NCI-H1436 treated with DMSO at 0.1 percent for 48 hours (cell line): ENCODE measurements around the gene APLP2.
"Not testable (repeated sequence)": the region's sequence is repeated elsewhere in the genome, so short reads cannot be mapped to it uniquely, and the experiment has no call there.

Experiments
- DNase-seq: peaks from one replicate; lab custom pipeline; 2025; lab: John Stamatoyannopoulos, UW

Gene APLP2

GRCh38 chr11:130170345-130170744 is 100.7 kb downstream of the APLP2 start:
- DNase-seq: no peak

DNA sequence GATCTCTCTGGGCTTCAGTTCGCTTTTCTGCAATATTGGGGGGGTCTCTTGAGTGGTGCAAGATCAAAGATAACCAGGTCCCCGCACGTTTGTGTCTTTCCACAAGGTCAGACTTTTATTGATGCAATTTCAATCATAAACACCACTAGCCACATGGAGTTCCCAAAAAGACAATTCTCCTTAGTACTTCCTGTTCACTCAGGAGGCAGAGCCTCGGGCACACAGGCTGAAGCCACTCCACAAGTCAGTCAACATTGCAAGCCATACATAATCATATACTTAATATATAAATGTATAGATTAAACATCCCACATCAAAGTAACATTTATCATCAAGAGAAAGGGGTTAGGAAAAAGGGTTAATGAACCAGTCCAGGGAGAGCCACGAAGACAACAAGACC is 101.8 kb downstream of the APLP2 start:
- no peak for DNase-seq

DNA sequence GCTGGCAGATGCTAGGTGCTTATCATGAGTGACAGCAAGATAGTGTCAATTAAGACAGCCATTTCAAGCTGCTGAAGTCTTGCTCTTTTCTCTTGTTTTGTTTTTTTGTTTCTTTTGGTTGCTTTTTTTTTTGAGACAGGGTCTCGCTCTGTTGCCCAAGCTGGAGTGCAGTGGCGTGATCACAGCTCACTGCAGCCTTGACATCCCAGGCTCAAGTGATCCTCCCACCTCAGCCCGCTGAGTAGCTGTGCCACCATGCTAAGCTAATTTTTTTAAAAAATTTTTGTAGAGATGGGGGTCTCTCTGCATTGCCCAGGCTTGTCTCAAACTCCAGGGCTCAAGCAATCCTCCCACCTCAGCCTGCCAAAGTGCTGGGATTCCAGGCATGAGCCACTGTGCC is 102.3 kb downstream of the APLP2 start:
- not testable (repeated sequence) for DNase-seq

- no peak for DNase-seq
Observed at GRCh38 chr11:130174642-130175041, 104.9 kb downstream of the APLP2 start.

- DNase-seq: no peak
Observed at GRCh38 chr11:130175898-130176297, 106.2 kb downstream of the APLP2 start.

DNA sequence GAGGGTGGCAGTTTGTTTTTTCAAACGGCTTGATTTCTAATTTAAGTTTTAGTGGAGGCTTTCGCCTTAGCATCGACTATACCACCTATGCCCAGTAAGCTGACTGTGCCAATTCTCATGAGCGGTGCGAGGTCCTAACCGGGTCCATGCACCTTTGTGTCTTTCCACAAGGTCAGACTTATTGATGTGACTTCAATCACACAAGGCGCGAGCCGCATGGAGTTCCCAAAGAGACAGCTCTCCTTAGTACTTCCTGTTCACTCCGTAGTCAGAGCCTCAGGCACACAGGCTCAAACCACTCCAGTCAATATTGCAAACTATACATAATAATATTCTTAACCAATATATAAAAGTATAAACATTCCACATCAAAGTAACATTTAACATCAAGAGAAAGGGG is 108.1 kb downstream of the APLP2 start:
- DNase-seq: no peak

GRCh38 chr11:130178441-130179339 is 109.0 kb downstream of the APLP2 start:
- no peak for DNase-seq

DNA sequence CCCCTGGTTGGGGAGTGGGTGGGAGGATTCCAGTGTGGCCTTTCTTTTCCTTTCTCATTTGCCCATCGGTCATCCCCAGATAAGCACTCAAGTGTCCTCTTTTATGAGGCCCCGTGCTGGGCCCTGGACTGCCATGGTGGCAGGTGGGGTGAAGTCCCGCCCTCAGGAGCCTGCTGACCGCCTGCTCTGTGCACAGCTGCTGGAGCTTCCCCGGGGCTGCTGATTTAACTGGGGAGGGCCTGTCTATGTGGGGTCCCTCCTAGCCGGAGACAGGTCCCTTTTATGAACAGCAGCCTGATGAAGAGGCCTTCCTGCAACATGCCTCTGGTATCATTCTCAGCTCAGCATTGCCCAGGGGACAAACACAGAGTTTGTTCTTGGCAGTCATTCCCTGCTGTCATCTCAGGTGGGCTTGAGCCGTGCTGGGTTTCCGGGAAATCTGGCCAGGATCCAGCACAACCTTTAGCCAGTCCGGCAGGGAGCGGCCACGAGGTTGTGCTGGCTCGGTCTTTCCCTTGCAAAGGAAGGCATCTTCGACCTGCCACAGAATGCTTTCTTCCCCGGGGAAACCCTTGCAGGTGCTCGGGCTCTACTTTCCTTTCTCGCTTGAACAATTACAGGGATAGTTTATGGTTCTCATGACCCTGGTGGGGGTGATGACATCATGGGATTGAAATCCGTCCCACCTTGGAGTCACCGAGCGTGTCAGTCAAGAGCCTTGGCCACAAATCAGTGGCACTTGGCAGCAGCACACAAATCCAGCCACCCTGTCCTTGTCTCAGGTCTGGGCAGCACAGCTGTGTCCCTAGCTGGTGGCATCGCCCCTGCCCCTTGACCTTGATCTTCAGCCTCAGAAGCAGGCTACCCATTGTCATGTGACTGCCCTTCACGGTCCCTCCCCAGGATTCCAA is 110.0 kb downstream of the APLP2 start:
- DNase-seq: no peak

DNA sequence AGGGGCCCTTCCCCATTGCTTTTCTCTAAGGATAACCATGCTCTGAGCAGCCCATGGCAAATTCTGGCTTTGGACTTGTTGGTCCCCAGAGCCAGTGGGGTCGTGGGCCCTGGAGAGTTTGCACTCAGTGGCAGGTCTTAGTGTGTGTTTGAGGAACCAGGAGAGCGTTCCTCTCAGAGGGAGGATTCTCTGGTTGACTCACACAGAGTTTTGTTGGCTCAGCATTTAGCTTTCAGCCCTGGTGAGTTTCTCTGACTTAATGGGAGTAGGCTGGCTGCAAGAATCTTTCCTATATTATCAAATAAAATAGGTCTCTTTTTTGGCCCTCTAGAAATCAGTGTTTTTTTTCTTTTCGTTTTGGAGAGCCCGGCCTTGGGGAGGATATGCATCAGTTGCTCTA is 110.8 kb downstream of the APLP2 start:
- no peak for DNase-seq

DNA sequence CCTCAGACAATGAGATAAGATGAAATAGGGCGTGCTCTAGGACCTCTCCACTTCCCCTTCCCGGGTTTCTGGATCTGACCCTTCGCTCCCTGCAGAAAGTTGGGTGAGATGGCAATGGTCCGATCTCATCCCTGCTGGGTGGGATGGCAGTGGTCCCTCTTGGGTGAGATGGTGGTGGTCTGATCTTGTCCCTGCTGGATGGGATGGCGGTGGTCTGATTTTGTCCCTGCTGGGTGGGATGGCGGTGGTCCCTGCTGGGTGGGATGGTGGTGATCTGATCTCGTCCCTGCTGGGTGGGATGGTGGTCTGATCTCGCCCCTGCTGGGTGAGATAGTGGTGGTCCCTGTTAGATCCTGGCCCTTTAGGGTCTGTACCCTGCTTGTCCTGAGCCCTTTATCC is 111.2 kb downstream of the APLP2 start:
- no peak for DNase-seq

DNA sequence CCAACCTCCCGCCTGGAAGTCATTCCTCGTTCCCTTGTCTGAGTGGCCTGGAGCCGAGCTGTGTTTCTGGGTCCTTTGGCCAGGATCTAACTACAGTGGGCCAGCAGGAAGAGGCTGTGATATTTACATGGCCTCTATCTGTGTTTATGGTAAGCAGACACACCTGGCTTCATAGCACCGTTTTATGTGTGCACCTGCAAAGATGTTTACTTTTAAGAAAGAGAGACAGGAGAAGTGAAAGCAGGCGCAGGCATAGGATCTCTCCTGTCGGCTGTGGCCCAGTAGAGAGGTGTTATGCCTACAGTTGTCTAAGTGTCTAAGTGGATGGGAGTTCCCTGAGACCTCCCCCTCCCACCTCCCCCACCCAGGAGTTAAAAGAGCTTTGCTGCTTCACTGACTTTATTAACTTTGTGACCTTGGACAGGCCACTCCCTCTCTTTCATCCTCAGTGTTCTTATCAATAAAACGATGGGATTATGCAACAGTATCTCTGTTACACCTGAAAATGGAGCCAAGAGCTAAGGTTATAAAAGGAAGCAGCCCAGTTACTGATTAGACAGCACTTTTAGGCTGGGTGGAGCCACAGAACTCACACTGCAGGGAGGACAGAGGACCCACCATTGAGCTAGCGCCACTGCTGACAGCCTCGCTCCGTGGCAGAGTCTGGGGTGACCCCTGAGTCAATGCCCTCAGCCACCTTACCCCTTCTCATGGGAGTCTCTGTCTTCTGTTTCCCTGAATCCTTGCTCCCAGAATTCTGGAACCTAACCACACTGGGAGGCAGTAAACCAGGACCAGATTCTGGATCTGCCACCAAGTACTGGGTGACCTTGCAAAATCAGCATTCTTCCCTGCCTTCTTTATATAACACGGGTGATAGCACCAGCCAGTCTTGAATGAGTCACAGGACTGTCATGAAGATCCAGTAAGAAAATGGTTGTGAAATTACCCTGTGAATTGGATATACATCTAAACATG is 111.9 kb downstream of the APLP2 start:
- peak; percentile 33 for DNase-seq

GRCh38 chr11:130183878-130184610 is 114.3 kb downstream of the APLP2 start:
- no peak for DNase-seq

- no peak for DNase-seq
Observed at GRCh38 chr11:130187096-130187495, 117.4 kb downstream of the APLP2 start.

GRCh38 chr11:130188047-130188446 is 118.4 kb downstream of the APLP2 start:
- DNase-seq: no peak

DNA sequence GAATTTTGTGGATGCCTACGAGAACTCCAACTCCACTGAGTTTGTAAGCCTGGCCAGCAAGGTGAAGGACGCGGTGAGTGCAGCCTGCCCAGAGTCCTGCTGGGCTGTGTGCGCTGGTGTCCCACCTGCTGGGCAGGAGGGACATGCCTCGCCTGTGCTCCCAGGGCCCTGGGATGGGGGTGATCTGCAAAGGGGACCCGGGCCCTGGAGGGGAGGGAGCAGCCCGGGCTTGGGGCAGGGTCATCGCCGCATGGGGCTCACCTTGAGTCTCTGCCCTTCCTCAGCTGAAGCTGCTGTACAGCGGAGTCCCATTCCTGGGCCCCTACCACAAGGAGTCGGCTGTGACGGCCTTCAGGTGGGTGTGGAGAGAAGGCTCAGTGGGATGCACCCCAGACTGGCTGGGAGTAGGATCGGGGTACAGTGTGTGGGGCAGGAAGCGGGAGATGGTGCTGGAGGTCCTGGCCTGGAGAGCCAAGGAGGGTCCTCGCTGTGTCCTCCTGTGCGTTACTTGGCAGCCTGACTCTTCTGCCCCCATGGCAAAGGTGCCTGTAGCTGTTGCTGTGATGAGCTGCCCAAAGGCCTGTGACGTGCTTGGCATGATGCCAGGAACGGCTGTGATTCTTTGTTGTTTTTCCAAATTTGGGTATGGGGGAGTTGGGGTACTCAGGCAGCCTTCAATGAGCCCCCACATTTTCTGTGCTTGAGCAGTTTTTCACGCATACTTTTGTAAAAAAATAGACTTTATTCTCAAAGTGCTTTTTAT is 119.1 kb downstream of the APLP2 start:
- no peak for DNase-seq

DNA sequence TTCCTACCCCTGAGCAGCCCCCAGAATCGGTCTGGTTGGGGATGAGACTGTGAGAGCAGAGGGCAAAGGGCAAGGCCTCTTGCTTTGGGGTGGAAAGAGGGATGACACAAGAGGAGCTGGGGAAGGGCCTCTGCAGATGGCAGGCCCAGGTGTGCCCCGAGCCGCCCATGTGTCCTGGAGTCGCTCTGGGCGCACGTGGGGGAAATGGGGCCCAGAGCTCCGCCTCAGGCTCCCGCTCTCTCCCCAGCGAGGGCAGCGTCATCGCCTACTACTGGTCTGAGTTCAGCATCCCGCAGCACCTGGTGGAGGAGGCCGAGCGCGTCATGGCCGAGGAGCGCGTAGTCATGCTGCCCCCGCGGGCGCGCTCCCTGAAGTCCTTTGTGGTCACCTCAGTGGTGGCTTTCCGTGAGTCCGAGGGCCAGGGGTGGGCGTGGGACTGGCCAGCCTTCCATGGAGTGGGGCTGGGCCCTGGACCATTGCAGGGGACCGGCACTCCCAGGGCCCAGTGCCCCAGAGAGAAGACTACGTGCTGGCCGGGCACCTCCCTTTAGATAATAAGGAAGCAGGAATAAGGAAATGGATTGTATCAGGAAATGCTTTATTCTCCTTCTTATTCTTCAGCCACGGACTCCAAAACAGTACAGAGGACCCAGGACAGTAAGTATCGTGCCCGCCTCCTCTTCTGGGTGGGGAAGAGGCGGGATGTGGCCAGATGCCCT is 120.0 kb downstream of the APLP2 start:
- DNase-seq: no peak

GRCh38 chr11:130190371-130190881 is 120.7 kb downstream of the APLP2 start:
- no peak for DNase-seq

DNA sequence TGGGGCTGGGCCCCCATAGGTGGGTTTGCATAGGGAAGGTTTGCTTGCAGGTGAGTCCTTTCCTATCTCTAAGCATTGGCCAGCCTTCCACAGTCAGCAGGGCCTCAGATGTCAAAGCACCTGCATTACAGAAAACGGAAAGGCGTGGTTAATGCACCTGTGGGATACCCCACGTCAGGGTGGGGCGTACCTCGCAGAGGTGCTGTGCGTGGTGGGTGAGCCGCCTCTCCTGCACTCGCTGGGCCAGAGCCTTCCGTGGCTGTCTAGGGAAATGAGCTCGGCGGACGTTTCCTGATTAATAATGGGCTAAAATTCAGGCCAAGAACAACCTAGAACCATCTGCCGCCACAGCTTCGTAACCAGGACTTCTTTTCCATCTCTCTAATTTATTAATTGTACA is 122.2 kb downstream of the APLP2 start:
- no peak for DNase-seq

- DNase-seq: no peak
Observed at GRCh38 chr11:130192845-130193267, 123.2 kb downstream of the APLP2 start.
